ENCODE results near the gene B3GNT2. TPM values are rescaled to one million over a fixed set of nuclear protein-coding genes. Genes with fewer than 3 reads are reported as not detected.

B3GNT2 gene
- total RNA-seq, 4 donors from 2014 or later = 16.9 to 36.9 (median 20.3) TPM

DNA sequence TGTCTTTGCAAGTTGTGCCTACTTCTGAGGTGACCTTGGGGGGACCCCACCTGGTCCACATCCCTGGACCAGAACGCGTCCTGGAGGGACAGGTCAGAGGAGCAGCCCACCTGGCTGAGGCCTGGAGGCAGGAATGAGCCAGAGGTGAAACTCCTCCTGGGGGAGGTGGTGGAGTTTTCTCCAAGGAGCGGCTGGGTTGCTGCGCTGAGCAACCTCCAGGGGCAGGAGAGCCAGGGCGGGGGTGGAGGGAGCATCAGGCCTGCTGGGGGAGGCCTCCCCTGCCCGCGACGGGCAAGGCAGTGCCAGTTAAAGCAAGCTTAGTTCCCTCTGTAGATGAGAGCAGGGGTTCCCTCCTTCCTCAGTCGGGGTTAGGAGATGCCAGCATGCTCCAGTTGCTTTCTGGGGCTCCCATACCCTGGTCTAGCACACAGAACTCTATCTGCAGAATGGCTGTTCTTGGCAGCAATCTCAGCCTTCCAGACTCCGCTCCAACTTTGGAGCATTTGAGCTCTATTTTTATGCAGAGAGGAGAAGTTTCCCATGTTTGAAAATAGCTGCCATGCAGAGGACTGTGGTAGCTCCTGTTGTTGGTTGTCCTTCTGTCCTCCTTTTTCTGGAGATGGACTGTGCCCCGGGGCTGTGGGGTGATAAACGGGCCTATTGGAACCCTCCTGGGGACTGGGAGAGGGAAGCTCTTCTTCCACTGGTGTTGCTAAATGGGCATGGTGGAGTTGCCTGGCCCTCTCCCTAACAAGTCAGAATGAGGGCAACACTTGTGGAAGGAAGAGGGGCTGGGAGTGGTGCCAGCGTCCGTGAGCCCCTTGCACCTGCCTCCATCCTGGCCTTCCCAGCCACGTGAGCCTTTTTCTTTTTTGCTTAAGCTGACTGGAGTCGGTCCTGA, 39.1 kb downstream of the B3GNT2 start:
- Histone ChIP-seq H3K4me3 (no peak overlapping the region), H3K27ac (no peak overlapping the region), H3K27me3 (no peaks in the 10 kb centered on the region), H3K4me1 (no peaks in the 10 kb centered on the region), H3K9me3 (no peaks in the 10 kb centered on the region), H3K36me3 (no peaks in the 10 kb centered on the region)
- TF ChIP-seq EP300 (IDR thresholded peaks at IDR 0.05) (no peak), POLR2A (IDR thresholded peaks at IDR 0.05) (no peak)
- TF ChIP-seq, protein P1, sequence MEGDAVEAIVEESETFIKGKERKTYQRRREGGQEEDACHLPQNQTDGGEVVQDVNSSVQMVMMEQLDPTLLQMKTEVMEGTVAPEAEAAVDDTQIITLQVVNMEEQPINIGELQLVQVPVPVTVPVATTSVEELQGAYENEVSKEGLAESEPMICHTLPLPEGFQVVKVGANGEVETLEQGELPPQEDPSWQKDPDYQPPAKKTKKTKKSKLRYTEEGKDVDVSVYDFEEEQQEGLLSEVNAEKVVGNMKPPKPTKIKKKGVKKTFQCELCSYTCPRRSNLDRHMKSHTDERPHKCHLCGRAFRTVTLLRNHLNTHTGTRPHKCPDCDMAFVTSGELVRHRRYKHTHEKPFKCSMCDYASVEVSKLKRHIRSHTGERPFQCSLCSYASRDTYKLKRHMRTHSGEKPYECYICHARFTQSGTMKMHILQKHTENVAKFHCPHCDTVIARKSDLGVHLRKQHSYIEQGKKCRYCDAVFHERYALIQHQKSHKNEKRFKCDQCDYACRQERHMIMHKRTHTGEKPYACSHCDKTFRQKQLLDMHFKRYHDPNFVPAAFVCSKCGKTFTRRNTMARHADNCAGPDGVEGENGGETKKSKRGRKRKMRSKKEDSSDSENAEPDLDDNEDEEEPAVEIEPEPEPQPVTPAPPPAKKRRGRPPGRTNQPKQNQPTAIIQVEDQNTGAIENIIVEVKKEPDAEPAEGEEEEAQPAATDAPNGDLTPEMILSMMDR (IDR thresholded peaks at IDR 0.05) = no peak
- no peak for DNase-seq (ENCODE audit: low spot score in 2 of 2)
- 87% methylated on average over 7 of the region's 16 CpGs for WGBS

DNA sequence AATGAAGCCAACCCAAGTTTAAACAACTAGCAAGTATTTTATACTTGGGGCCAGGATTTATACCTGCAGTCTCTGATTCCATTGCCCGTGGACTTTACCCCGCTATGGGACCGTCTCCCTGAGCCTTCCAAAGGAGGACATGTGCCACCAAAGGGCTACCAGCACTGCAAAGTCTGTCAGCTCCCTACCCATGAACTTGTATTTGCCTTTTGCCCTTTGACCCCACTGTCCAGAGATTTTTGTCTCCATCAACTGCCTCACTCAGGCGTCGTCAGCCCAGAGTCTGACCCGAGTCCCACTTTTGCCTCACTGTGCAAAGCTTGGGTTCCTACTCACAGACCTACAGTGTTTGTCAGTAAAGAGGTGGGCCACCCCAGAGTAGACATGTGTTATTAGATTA, 40.6 kb downstream of the B3GNT2 start:
- Histone ChIP-seq H3K4me3 (no peak overlapping the region), H3K27ac (no peak overlapping the region), H3K4me1 (no peaks in the 10 kb centered on the region), H3K36me3 (no peaks in the 10 kb centered on the region), H3K27me3 (no peaks in the 10 kb centered on the region), H3K9me3 (no peaks in the 10 kb centered on the region)
- TF ChIP-seq POLR2AphosphoS5 (IDR thresholded peaks at IDR 0.05) (no peak), POLR2A (IDR thresholded peaks at IDR 0.05) (no peak), EP300 (IDR thresholded peaks at IDR 0.05) (no peak)
- TF ChIP-seq, protein P1 (IDR thresholded peaks at IDR 0.05) = no peak
- no peak for DNase-seq (ENCODE audit: low spot score in 2 of 2)
- WGBS = 95% methylated on average over 6 of the region's 6 CpGs

DNA sequence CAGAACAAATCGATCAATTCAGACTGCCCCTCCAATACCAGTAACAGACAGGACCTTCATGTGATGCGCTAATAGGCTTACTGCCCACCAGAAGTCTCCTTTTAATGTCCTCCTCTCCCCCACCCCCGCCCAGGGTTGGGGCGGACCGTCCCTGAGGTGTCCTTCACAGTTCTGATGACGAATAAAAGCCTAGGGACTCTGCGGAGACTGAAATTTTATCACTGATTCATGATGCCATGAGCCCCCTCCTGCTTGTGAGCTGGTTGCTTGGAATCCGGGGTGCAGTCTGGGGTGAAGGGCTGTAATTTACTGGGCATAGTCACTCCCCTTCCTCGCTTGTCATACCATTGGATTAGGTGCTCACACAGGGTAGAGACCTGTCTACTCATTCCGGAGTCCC, 42.3 kb downstream of the B3GNT2 start:
- WGBS = 93% methylated on average over 10 of the region's 10 CpGs
- H3K4me1 ChIP-seq = no peaks in the 10 kb centered on the region
- DNase-seq (ENCODE audit: low spot score in 2 of 2) = no peak

DNA sequence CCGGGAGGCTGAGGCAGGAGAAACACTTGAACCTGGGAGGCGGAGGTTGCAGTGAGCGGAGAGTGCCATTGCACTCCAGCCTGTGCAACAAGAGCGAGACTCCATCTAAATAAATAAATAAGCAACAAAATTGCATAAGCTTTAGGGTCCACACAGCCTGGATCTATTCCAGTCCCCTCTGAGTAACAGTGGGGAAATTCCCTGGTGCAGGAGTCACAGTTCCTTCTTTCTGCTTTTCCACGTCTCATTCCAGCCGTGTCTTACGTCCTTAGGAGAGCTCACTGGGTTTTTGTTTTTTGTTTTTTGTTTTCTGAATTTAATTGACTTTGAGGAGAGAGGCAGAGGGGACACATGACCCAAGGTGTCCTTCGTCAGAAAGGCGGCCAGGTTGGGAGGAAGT, 44.6 kb downstream of the B3GNT2 start:
- WGBS = 92% methylated on average over 9 of the region's 9 CpGs
- no peaks in the 10 kb centered on the region for H3K4me1 ChIP-seq
- H3K27me3 ChIP-seq = no peaks in the 10 kb centered on the region
- no peaks in the 10 kb centered on the region for H3K9me3 ChIP-seq
- H3K36me3 ChIP-seq = no peaks in the 10 kb centered on the region
- TF ChIP-seq POLR2AphosphoS5 (IDR thresholded peaks at IDR 0.05) = no peak
- no peak for TF ChIP-seq EP300 (IDR thresholded peaks at IDR 0.05)
- TF ChIP-seq, protein P1 (IDR thresholded peaks at IDR 0.05) = no peak
- TF ChIP-seq POLR2A (IDR thresholded peaks at IDR 0.05) = no peak
- DNase-seq (ENCODE audit: low spot score in 2 of 2) = no peak
- H3K27ac ChIP-seq = no peak overlapping the region
- H3K4me3 ChIP-seq = no peak overlapping the region

More for the DNA sequence above, 42.3 kb downstream of the B3GNT2 start:
- TF ChIP-seq POLR2AphosphoS5 (IDR thresholded peaks at IDR 0.05) = no peak
- H3K27me3 ChIP-seq = no peaks in the 10 kb centered on the region
- H3K27ac ChIP-seq = no peak overlapping the region
- H3K9me3 ChIP-seq = no peaks in the 10 kb centered on the region
- no peak overlapping the region for H3K4me3 ChIP-seq
- no peaks in the 10 kb centered on the region for H3K36me3 ChIP-seq

DNA sequence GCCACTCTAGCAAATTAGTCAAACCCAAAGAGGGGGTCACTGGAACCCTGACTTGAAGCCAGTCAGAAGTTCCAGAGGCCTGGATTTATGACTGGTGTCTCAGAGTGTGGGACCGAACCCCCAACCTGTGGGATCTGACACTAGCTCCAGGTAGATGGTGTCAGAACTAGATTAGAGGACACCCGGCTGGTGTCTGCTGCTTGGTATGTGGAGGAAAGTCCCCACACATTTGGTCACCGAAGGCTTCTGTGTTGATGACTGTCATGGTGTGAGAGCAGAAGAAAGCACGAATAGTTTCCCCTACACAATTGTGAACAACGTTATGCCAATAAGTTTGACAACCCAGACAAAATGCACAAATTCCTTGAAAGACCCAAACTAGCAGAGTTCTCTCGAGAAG, 48.1 kb downstream of the B3GNT2 start:
- H3K27me3 ChIP-seq = no peaks in the 10 kb centered on the region
- H3K9me3 ChIP-seq = no peaks in the 10 kb centered on the region
- no peak for DNase-seq (ENCODE audit: low spot score in 2 of 2)
- no peak overlapping the region for H3K4me3 ChIP-seq
- no peaks in the 10 kb centered on the region for H3K4me1 ChIP-seq
- WGBS = 88% methylated on average over 6 of the region's 6 CpGs
- no peak overlapping the region for H3K27ac ChIP-seq
- TF ChIP-seq, protein P1 (IDR thresholded peaks at IDR 0.05) = no peak
- no peak for TF ChIP-seq EP300 (IDR thresholded peaks at IDR 0.05)
- no peaks in the 10 kb centered on the region for H3K36me3 ChIP-seq

All from suprapubic skin (tissue), 4 donors.